Medulla oblongata (tissue), 1 donor: ENCODE data around the gene HHIP.

ENCODE experiments used
- DNase-seq: peaks from one replicate; pipeline ENCODE4 v3.0.0-alpha.2; 2015; ENCODE audit errors: extremely low spot score

The HHIP gene

DNA sequence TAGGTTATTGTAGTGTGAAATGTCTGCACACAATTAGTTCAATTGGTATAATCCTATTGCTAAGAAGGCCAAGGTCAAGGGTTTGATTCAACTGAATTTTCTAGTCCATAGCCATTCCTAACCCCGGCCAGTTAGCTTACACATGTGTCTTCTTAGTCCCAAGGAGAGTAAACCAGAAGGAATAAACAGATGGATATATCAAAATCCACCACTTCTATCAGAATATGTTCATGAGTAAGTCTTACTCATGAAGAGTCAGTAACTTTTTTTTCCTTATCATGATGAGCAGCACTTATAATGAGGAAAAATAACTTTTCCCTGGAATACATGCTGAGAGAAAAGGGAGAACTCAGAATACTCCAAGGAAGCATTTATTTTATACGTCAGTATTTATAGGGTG is 9.5 kb downstream of the HHIP start:
- DNase-seq, result no peak

DNA sequence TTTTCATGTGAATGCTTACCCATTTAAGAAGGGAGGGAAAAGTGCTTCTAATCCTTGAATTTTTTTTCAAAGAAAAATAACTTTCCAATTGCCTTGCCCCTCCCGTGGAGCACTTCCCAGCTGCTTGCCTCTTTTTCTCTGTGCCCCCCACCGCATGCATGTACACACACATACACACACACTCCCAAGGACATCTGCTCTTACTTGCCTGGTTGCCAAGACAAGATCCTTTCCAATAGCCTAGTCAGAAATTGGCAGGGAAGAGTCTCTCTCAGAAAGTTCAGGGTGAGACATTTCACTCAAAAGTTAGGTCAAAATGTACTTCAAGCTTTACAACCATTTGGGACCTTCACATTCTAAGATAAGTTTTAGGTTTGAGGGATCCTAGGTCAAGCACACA is 10.9 kb downstream of the HHIP start:
- DNase-seq, result no peak

- no peak for DNase-seq
Measured at GRCh38 chr4:144658015-144658567, 12.1 kb downstream of the HHIP start.

- DNase-seq, result no peak
Measured at GRCh38 chr4:144658903-144659302, 12.9 kb downstream of the HHIP start.

GRCh38 chr4:144659447-144659846 is 13.5 kb downstream of the HHIP start:
- no peak for DNase-seq

DNA sequence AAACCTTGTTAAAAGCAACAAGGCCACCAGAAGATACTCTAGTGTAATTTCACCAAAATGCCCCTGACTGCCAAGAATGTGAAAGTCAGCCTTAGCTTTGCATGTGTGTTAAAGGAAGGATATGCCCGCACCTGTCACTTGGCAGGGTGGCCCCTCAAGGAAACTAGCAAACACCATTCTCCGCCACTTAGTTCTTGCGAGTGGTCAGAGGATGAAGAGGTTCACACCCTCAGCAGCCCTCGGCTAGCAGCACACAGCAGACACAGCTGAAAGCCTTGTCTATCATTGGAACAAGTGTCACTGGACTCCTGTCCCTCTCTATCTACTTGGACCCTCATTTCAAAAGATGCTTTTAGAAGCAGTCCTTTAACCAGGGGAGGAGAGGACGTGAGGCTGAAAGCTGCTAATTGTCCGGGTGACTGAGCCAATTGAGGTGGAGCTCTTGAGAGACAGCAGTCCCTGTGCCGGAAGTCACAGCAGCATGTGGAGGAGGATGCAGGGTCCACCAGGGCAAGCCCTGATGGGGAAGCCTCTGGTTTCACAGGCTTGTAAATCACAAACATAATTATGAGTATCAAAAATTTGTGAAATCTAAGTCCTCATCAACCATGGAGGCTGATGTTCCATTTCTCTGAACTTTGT is 18.0 kb downstream of the HHIP start:
- DNase-seq, result no peak

- no peak for DNase-seq
Measured at GRCh38 chr4:144666539-144667175, 20.7 kb downstream of the HHIP start.

GRCh38 chr4:144667500-144667899 is 21.5 kb downstream of the HHIP start:
- DNase-seq, result no peak

GRCh38 chr4:144670776-144671175 is 24.8 kb downstream of the HHIP start:
- no peak for DNase-seq

DNA sequence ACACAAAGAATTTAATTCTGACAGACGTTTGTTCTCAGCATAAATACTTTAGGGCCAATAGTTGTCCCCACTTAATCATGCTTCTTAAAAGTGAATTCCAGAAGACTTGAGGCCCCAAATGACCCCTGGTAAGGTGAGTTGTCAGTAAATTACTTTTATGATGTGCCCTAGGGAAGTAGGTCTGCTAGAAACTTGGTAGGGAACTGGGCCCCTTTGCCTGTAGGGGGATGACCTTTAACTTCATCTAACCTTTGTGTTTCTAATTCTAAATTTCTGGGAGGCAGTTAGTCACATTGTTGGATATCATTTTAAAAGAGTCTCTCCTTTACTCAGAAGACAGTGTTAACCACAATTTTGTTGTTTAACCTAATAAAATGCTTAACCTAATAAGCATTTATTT is 28.8 kb downstream of the HHIP start:
- DNase-seq, result no peak

DNA sequence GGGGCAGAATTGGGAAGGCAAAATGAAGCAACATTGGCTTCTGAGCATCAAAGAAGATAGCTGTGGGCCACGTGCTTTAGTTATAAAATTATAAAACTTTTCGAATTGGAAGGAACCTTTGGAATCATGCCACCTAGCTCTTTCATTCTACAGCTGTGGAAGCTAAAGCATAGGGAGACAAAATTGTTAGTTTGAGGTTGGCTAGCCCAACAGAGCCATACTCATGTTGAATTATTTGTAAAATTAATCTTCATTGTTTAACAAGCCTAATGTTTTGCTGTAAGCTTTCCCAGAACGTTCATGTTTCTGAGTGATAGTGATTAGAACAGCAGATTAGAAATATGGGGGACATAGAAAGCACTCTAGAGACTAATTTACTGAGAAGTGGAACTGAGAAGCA is 35.9 kb downstream of the HHIP start:
- DNase-seq, result no peak

- no peak for DNase-seq
Measured at GRCh38 chr4:144683516-144683915, 37.6 kb downstream of the HHIP start.

DNA sequence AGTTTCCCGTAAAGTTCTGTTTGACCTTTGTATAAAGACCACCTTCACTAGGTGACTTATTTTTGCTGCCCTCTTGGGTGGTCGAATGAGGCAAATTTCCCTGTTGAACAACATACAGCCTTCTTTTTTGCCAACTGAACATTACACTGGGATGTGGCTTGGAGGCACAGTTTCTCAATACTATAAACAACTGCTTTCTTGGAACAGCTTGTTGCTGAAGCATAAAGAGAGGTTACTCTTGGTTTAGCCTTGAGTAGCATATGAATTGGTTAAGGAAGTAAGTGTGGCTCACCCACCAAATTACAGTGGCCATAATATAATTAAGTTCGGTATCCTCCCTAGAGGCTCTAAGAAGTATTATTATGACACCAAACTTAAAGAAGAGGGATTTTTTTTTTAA is 40.0 kb downstream of the HHIP start:
- no peak for DNase-seq

GRCh38 chr4:144686921-144687320 is 41.0 kb downstream of the HHIP start:
- no peak for DNase-seq

- no peak for DNase-seq
Measured at GRCh38 chr4:144687466-144687865, 41.5 kb downstream of the HHIP start.

GRCh38 chr4:144688035-144688569 is 42.1 kb downstream of the HHIP start:
- DNase-seq, result no peak

DNA sequence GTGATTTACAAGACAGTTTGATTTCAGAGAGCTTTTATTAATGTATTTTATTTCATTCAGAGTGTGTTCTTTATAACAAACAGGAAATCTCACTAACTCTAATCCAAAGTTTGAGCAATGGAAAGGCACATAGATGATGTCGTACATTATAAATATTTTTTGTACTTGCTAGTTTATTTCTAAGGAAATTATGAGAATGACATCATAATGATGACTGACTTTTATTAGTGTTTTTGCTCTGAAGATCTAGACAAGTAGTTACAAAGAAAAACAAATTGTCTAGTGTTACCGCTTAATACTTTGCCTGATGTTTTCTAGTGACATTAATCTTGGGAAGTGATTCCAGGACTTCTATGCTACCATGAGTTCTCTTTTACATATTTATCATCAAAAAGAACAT is 43.2 kb downstream of the HHIP start:
- no peak for DNase-seq

DNA sequence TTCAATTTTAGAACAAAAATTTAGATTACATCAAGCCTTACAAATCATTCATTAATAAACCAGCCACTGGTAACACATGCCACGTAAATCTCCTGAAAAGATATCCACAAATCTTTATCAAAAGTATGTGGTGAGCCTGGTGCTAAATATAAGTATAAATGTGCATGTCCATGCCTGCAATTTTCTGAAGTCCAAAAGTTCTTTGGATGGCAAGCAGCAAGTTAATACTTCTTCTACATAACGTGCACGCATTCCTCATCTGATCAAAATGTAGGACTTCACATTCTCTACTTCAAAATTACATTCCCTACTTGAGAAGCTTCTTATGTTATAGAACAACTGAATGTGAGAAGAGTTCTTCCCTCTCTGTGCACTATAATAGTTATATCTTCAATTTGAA is 49.8 kb downstream of the HHIP start:
- no peak for DNase-seq

GRCh38 chr4:144696376-144696775 is 50.4 kb downstream of the HHIP start:
- DNase-seq, result no peak

DNA sequence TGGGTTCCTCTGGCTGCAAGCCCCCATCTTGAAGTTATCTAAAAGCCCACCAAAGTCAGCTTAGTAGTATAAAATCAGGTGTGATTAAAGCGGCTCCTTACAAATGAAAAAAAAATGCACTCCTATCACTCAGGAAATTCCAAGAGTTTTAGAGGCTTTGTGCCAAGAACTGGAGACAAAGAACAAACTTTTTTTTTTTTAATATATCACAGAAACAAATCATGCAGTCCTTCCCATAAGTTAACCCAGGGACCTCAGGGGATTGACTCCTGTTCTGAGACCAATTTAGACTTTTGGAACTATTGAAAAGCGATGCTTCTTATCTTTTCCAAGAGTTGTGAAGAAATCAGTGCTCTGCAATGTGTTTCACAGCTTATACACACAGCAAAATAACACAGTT is 53.6 kb downstream of the HHIP start:
- no peak for DNase-seq

- DNase-seq, result no peak
Measured at GRCh38 chr4:144701683-144702233, 55.8 kb downstream of the HHIP start.

- no peak for DNase-seq
Measured at GRCh38 chr4:144703494-144703893, 57.5 kb downstream of the HHIP start.
